Sigmoid colon (tissue), 7 donors: ENCODE measurements around the gene C1R. TPM values are rescaled to one million over a fixed set of nuclear protein-coding genes. Genes with fewer than 3 reads are reported as not detected.

Experiments used
- DNase-seq: peaks from one replicate; pipeline ENCODE4 v3.0.0-alpha.2; 2019
- H3K27ac ChIP-seq, 4 donors: fragments of 200-600 bp; sonication (generic); one replicate each; pipeline ENCODE4 v1.5.1; 2016 to 2019; ENCODE audit warnings: mild to moderate bottlenecking in 1 of 4
- H3K27me3 ChIP-seq, 3 donors: fragments of 200-600 bp; sonication (generic); one replicate each; pipeline ENCODE4 v1.5.1; 2019; ENCODE audit warnings: mild to moderate bottlenecking in 1 of 3
- H3K36me3 ChIP-seq, 4 donors: fragments of 200-600 bp; sonication (generic); one replicate each; pipeline ENCODE4 v1.5.1; 2016 to 2019
- H3K4me1 ChIP-seq, 4 donors: fragments of 200-600 bp; sonication (generic); one replicate each; pipeline ENCODE4 v1.5.1; 2017 to 2019
- H3K4me3 ChIP-seq, 4 donors: fragments of 200-600 bp; sonication (generic); one replicate each; pipeline ENCODE4 v1.5.1; 2017 to 2019; ENCODE audit warnings: mild to moderate bottlenecking in 2 of 4, moderate library complexity in 1 of 4
- H3K9me3 ChIP-seq, 4 donors: fragments of 200-600 bp in 3 of 4; sonication (generic) in 3 of 4; one replicate each; pipeline versions ENCODE4 v1.5.1 to v1.6.1; 2013 to 2019
- EP300 ChIP-seq, 4 donors: sonication (generic); formaldehyde crosslinking; IDR thresholded peaks; one replicate each; pipeline ENCODE4 v1.6.1; 2017; ENCODE audit warnings: antibody characterized with exemption in 4 of 4
- POLR2A ChIP-seq, 2 donors: fragments of 450-650 bp; IDR thresholded peaks; one replicate each; pipeline ENCODE4 v1.6.1; 2016; ENCODE audit warnings: antibody characterized with exemption in 2 of 2, mild to moderate bottlenecking in 2 of 2, moderate library complexity in 2 of 2
- POLR2AphosphoS5 ChIP-seq, 4 donors: sonication (generic); formaldehyde crosslinking; IDR thresholded peaks; one replicate each; pipeline ENCODE4 v1.6.1; 2017; ENCODE audit warnings: antibody characterized with exemption in 4 of 4
- WGBS, 2 donors: extraction: QIAGEN DNeasy Blood & Tissue Kit; methylation state at CpG; one replicate each; pipeline ENCODE4 v1.1.7; 2013; 5-methylcytosine and 5-hydroxymethylcytosine counted together
- intact Hi-C: fragments of 100-400 bp; cut with DNase I; formaldehyde crosslinking; loops from one replicate; pipeline ENCODE4 v1.15.1; 2023
- polyA plus RNA-seq, 3 donors: library from polyadenylated mRNA; stranded (reverse); fragments of 200-250 nt; gene quantifications; one replicate each; pipeline ENCODE4 v1.2.3, GENCODE V29; 2013
- total RNA-seq, 4 donors: library from RNA; depleted of rRNA; stranded (reverse); fragments of >200 nt; gene quantifications; one replicate each; pipeline ENCODE4 v1.1.0, GENCODE V29; 2016
- TF ChIP-seq, protein P1 (sequence below), 4 experiments: fragments of 450-650 bp in 3 of 4; fragments of 200-600 bp in 1 of 4; IDR thresholded peaks; one replicate each; pipeline ENCODE4 v1.5.1; 2016 to 2019; ENCODE audit warnings: antibody characterized with exemption in 4 of 4, mild to moderate bottlenecking in 3 of 4, moderate library complexity in 2 of 4
- donor health status: healthy with polysubstance abuse.
- donor health status: Bipolar disorder and iron deficiency.
- donor health status: healthy.

Gene C1R
- total and polyA plus RNA-seq, 7 donors, result 23.8 to 493 (median 328) TPM

DNA sequence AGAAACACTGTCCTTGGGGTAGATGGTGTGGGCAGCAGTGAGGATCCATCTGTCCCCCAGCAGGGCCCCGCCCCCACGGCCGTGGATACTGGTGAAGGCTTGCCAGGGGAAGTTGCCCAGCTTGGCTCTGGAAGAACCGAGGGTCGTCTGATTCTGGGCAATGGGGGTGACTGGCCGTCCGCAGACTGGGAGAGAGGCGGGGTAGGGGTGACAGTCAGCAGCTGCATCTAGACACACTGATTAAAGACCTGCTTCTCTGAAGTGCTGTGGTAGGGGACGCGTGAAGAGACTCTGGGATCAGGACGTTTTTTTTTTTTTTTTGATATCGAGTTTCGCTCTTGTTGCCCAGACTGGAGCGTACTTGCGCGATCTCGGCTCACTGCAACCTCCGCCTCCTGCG, 4.7 kb upstream of the C1R start:
- no peak for TF ChIP-seq POLR2AphosphoS5 (IDR thresholded peaks at IDR 0.05)
- no peak for TF ChIP-seq POLR2A (IDR thresholded peaks at IDR 0.05)
- TF ChIP-seq, protein P1, sequence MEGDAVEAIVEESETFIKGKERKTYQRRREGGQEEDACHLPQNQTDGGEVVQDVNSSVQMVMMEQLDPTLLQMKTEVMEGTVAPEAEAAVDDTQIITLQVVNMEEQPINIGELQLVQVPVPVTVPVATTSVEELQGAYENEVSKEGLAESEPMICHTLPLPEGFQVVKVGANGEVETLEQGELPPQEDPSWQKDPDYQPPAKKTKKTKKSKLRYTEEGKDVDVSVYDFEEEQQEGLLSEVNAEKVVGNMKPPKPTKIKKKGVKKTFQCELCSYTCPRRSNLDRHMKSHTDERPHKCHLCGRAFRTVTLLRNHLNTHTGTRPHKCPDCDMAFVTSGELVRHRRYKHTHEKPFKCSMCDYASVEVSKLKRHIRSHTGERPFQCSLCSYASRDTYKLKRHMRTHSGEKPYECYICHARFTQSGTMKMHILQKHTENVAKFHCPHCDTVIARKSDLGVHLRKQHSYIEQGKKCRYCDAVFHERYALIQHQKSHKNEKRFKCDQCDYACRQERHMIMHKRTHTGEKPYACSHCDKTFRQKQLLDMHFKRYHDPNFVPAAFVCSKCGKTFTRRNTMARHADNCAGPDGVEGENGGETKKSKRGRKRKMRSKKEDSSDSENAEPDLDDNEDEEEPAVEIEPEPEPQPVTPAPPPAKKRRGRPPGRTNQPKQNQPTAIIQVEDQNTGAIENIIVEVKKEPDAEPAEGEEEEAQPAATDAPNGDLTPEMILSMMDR (IDR thresholded peaks at IDR 0.05), result no peak
- no peak for TF ChIP-seq EP300 (IDR thresholded peaks at IDR 0.05)
- no peak overlapping the region for H3K4me3 ChIP-seq
- WGBS, 2 donors, result 88 to 91% methylated on average over 19 of the region's 19 CpGs
- H3K9me3 ChIP-seq, result no peaks in the 10 kb centered on the region
- H3K27me3 ChIP-seq, result no peaks in the 10 kb centered on the region
- peak; percentile 61 for DNase-seq
- peaks cover 0 to 15% (median 10%) of the 10 kb centered on the region in 4 donors for H3K4me1 ChIP-seq
- intact Hi-C loops, result no loop called here
- H3K36me3 ChIP-seq, result peaks cover 5 to 28% (median 8%) of the 10 kb centered on the region in 4 donors
- H3K27ac ChIP-seq, result no peak overlapping the region

DNA sequence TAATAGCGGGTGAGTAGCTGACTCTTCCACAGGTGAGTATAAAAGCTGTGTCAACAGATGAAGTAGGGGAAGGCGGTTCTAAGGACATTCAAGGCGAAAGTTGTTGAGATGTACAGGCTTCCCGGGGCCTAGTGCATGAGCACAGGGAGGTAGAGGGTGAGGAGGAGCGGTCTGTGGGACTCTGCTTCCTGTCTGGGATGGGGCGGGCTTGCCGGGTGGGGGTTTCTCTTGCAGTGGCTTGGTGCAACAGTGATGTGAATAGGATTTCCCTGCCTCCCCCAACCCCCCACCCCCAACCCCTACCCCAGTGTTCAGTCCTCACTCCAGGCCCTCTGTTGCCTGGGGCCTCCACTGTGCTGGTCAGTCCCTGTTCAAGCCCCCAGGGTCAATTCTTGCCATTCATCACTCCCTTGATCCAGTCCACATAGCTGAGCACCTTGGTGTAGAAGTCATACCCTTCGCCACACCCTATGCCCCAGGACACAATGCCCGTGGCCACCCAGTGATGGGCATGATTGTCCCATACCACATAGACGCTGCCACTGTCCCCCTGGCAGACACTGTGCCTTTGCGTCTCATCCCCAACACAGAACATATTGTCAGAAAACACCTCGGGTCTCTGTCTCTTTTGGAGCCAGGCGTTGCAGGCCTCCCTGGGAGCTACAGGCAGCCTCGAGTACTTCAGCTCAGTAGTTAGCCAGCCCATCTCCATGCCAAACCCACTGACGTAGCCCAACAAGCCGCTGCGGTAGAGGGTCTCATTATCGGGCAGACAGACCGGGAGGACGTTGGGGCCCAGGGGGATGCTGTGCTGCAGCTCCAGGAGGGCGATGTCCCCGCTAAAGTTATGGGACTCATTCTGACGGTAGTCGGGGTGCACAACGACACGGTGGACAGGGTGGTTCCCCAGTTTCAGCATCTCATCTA, 4.0 kb upstream of the C1R start:
- Histone ChIP-seq H3K27ac (no peak overlapping the region), H3K36me3 (peaks cover 5 to 28% (median 8%) of the 10 kb centered on the region in 4 donors), H3K27me3 (no peaks in the 10 kb centered on the region), H3K4me3 (no peak overlapping the region), H3K9me3 (no peaks in the 10 kb centered on the region), H3K4me1 (peaks cover 0 to 22% (median 17%) of the 10 kb centered on the region in 4 donors)
- intact Hi-C loops, result no loop called here
- peak; percentile 52 for DNase-seq
- WGBS, 2 donors, result 82 to 86% methylated on average over 26 of the region's 26 CpGs
- TF ChIP-seq POLR2AphosphoS5 (IDR thresholded peaks at IDR 0.05) (peak in 1 of 4 donors; percentile 11), POLR2A (IDR thresholded peaks at IDR 0.05) (no peak)

DNA sequence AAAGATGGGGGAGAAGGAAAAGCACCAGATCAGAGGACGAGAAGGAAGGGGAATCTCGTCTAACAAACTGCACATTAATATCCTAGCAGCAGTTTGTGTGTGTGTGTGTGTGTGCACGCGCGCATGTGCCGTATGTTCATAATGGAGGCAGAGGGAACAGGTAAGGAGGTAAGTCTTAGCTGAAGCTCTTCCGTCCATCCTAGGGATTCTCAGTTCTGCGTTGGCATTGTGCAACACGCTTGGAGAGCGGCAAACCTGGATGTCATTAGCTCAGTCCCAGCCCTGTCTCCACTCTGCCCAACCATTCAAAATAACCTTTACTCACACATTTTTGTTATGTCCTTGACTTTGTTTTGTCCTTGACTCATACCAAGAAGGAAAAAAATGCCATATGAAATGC, 1.6 kb upstream of the C1R start:
- no peaks in the 10 kb centered on the region for H3K9me3 ChIP-seq
- TF ChIP-seq POLR2A (IDR thresholded peaks at IDR 0.05) (no peak), POLR2AphosphoS5 (IDR thresholded peaks at IDR 0.05) (peak in 2 of 4 donors; percentile 37 to 46)
- intact Hi-C loops, result loop anchor here (2.0 kb wide), 1 partner anchor 15 kb away; the partner anchor contains the start of gene C1RL
- H3K4me1 ChIP-seq, result peaks cover 0 to 35% (median 33%) of the 10 kb centered on the region in 4 donors
- DNase-seq, result no peak
- H3K27me3 ChIP-seq, result no peaks in the 10 kb centered on the region
- H3K27ac ChIP-seq, result no peak overlapping the region
- peaks cover 0 to 19% (median 2%) of the 10 kb centered on the region in 4 donors for H3K36me3 ChIP-seq
- WGBS, 2 donors, result 28 to 66% methylated on average over 10 of the region's 10 CpGs
- H3K4me3 ChIP-seq, result no peak overlapping the region

DNA sequence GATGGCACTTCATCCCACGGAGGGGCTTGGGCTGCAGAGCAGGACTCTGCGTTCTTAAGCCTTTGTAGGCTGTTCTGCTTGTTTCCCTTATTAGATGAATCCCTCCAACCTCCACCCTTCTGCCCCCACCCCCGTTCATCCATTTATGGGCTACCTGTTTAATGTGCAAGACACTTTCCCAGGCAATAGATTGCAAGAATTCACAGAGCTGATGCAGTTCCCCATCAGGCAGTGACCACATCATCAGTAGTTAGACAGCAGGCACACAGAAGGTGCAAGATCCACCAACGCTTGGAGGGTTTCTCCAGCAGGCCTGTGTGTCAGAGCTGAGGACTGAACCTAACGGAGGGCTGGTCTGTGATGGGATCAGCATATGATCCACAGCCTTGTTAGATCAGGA, 1.2 kb upstream of the C1R start:
- Histone ChIP-seq H3K27me3 (no peaks in the 10 kb centered on the region), H3K36me3 (peaks cover 0 to 23% (median 5%) of the 10 kb centered on the region in 4 donors), H3K4me1 (peaks cover 0 to 35% (median 33%) of the 10 kb centered on the region in 4 donors), H3K4me3 (no peak overlapping the region), H3K9me3 (no peaks in the 10 kb centered on the region), H3K27ac (no peak overlapping the region)
- no peak for TF ChIP-seq EP300 (IDR thresholded peaks at IDR 0.05)
- TF ChIP-seq, protein P1 (IDR thresholded peaks at IDR 0.05), result no peak
- no peak for TF ChIP-seq POLR2A (IDR thresholded peaks at IDR 0.05)
- no peak for TF ChIP-seq POLR2AphosphoS5 (IDR thresholded peaks at IDR 0.05)
- DNase-seq, result no peak
- 39 to 68% methylated on average over 5 of the region's 5 CpGs for whole genome bisulfite sequencing, 2 donors
- intact Hi-C loops, result loop anchor here (2.0 kb wide), 1 partner anchor 15 kb away; the partner anchor contains the start of gene C1RL

DNA sequence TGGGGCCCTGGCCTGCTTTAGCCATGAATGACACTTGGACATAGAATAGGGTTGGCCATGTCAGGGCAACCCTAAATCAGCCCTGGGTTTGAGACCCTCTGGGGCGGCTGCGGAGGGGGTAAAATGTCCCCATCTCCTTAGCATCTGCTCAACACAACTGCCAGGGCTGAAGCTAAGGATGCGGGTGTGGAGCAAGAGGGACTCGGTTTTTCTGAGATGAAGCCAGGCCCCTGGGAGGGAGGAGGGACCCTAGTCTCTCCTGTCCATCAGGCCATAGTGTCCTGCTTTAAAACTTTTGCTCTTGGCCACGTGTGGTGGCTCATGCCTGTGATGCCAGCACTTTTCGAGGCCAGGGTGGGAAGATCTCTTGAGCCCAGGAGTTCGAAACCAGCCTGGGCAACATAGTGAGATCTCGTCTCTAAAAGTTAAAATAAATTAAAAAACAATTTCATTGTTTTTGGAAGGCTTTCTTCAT, 778 bp upstream of the C1R start:
- intact Hi-C loops, result loop anchor here (1.0 to 2.0 kb wide), 2 partner anchors 16 to 33 kb away; partner anchors contain the start of genes C1RL and C1S
- peaks cover 0 to 35% (median 33%) of the 10 kb centered on the region in 4 donors for H3K4me1 ChIP-seq

More for the DNA sequence above, 778 bp upstream of the C1R start:
- H3K27me3 ChIP-seq, result no peaks in the 10 kb centered on the region
- no peak for DNase-seq
- H3K27ac ChIP-seq, result peak overlapping the region; percentile 77 to 85 (median 80)
- no peaks in the 10 kb centered on the region for H3K9me3 ChIP-seq
- no peak for TF ChIP-seq POLR2AphosphoS5 (IDR thresholded peaks at IDR 0.05)
- TF ChIP-seq POLR2A (IDR thresholded peaks at IDR 0.05), result no peak
- peaks cover 0 to 23% (median 7%) of the 10 kb centered on the region in 4 donors for H3K36me3 ChIP-seq
- no peak overlapping the region for H3K4me3 ChIP-seq
- WGBS, 2 donors, result 70 to 79% methylated on average over 8 of the region's 8 CpGs
